Measurements from ENCODE around the gene CRLF3.

DNA sequence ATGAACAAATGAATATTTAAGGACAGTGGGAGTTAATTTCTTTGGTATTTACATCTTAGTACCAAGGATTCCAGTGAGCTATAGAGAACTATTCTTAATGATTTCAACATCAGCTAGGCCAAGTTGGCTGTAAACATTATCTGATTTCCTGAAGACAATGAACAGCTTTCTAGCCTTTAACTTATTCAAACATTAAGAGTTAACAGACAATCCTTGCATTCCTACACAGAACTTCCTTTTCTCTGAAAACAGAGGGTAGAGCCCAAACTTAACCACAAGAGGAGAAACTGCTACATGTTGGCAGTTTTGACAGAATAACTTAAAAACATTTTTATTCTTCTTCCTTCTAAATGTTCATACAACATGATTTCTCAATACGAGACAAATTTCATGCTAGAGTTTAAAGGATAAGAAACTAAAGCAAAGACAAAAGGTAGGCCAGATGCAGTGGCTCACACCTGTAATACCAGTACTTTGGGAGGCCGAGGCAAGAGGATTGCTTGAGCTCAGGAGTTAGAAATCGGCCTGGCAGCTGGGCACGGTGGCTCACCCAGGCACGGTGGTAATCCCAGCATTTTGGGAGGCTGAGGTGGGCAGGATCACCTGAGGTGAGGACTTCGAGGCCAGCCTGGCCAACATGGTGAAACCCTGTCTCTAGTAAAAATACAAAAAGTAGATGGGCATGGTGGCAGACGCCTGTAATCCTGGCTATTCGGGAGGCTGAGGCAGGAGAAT is 4.4 kb downstream of the CRLF3 start:
- TF ChIP-seq POLR2A (IDR thresholded peaks at IDR 0.05; ENCODE audit: low read depth), result no peak
- TF ChIP-seq, protein P1, sequence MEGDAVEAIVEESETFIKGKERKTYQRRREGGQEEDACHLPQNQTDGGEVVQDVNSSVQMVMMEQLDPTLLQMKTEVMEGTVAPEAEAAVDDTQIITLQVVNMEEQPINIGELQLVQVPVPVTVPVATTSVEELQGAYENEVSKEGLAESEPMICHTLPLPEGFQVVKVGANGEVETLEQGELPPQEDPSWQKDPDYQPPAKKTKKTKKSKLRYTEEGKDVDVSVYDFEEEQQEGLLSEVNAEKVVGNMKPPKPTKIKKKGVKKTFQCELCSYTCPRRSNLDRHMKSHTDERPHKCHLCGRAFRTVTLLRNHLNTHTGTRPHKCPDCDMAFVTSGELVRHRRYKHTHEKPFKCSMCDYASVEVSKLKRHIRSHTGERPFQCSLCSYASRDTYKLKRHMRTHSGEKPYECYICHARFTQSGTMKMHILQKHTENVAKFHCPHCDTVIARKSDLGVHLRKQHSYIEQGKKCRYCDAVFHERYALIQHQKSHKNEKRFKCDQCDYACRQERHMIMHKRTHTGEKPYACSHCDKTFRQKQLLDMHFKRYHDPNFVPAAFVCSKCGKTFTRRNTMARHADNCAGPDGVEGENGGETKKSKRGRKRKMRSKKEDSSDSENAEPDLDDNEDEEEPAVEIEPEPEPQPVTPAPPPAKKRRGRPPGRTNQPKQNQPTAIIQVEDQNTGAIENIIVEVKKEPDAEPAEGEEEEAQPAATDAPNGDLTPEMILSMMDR (IDR thresholded peaks at IDR 0.05), result no peak
- TF ChIP-seq EP300 (IDR thresholded peaks at IDR 0.05), result no peak
